ENCODE results near the gene ZNF544.
"Not testable (repeated sequence)": the region's sequence is repeated elsewhere in the genome, so short reads cannot be mapped to it uniquely, and the experiment has no call there.

ZNF544 gene

DNA sequence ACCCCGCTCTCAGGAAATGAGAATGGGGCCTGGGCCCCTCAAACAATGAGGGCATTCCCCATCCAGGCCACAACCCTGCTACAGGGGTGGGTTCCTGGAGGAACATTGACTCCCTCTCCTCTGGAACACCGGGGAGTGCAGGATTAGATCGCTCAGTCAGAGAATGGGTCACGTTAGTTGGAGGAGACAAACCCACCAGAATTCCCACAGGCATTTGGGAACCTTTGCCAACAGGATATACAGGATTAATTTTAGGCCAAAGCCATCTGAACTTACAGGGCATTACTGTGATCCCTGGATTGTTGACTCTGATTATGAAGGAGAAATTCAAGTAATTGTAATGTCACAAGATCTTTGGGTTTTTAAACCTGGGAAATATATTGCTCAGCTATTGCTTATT is 79.0 kb downstream of the ZNF544 start:
- TF ChIP-seq ISL1 (CRISPR knock-in tag; IDR thresholded peaks at IDR 0.05) (no peak), GLIS3 (CRISPR knock-in tag; IDR thresholded peaks at IDR 0.05) (no peak), PPARA (CRISPR knock-in tag; IDR thresholded peaks at IDR 0.05; ENCODE audit: borderline replicate concordance) (no peak), ZNF70 (CRISPR knock-in tag; IDR thresholded peaks at IDR 0.05) (no peak), ZNF565 (CRISPR knock-in tag; conservative IDR thresholded peaks at IDR 0.05; ENCODE audit: low read depth) (no peak), SNAI2 (CRISPR knock-in tag; IDR thresholded peaks at IDR 0.05) (no peak), ZC3H10 (CRISPR knock-in tag; IDR thresholded peaks at IDR 0.05) (no peak), ZFP30 (CRISPR knock-in tag; IDR thresholded peaks at IDR 0.05) (no peak)
- TF ChIP-seq, protein P1, sequence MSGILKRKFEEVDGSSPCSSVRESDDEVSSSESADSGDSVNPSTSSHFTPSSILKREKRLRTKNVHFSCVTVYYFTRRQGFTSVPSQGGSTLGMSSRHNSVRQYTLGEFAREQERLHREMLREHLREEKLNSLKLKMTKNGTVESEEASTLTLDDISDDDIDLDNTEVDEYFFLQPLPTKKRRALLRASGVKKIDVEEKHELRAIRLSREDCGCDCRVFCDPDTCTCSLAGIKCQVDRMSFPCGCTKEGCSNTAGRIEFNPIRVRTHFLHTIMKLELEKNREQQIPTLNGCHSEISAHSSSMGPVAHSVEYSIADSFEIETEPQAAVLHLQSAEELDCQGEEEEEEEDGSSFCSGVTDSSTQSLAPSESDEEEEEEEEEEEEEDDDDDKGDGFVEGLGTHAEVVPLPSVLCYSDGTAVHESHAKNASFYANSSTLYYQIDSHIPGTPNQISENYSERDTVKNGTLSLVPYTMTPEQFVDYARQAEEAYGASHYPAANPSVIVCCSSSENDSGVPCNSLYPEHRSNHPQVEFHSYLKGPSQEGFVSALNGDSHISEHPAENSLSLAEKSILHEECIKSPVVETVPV (CRISPR knock-in tag; IDR thresholded peaks at IDR 0.05) = no peak
- TF ChIP-seq, protein P2, sequence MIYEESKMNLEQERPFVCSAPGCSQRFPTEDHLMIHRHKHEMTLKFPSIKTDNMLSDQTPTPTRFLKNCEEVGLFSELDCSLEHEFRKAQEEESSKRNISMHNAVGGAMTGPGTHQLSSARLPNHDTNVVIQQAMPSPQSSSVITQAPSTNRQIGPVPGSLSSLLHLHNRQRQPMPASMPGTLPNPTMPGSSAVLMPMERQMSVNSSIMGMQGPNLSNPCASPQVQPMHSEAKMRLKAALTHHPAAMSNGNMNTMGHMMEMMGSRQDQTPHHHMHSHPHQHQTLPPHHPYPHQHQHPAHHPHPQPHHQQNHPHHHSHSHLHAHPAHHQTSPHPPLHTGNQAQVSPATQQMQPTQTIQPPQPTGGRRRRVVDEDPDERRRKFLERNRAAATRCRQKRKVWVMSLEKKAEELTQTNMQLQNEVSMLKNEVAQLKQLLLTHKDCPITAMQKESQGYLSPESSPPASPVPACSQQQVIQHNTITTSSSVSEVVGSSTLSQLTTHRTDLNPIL (CRISPR knock-in tag; IDR thresholded peaks at IDR 0.05; ENCODE audit: low read depth) = no peak
- TF ChIP-seq, protein P3, sequence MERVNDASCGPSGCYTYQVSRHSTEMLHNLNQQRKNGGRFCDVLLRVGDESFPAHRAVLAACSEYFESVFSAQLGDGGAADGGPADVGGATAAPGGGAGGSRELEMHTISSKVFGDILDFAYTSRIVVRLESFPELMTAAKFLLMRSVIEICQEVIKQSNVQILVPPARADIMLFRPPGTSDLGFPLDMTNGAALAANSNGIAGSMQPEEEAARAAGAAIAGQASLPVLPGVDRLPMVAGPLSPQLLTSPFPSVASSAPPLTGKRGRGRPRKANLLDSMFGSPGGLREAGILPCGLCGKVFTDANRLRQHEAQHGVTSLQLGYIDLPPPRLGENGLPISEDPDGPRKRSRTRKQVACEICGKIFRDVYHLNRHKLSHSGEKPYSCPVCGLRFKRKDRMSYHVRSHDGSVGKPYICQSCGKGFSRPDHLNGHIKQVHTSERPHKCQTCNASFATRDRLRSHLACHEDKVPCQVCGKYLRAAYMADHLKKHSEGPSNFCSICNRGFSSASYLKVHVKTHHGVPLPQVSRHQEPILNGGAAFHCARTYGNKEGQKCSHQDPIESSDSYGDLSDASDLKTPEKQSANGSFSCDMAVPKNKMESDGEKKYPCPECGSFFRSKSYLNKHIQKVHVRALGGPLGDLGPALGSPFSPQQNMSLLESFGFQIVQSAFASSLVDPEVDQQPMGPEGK (CRISPR knock-in tag; IDR thresholded peaks at IDR 0.05; ENCODE audit: borderline replicate concordance) = no peak
- ATAC-seq = no peak

DNA sequence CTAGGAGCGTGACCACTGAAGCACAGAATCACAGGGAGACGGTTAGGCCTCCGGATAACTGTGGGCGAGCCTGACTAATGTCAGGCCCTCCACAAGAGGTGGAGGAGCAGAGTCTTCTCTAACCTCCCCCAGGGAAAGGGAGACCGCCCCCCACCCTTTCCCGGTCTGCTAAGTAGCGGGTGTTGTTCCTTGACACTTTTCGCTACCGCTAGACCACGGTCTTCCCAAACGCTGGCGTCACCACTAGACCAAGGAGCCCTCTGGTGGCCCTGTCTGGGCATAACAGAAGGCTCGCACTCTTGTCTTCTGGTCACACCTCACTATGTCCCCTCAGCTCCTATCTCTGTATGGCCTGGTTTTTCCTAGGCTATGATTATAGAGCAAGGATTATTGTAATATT is 82.0 kb downstream of the ZNF544 start:
- ATAC-seq = not testable (repeated sequence)

DNA sequence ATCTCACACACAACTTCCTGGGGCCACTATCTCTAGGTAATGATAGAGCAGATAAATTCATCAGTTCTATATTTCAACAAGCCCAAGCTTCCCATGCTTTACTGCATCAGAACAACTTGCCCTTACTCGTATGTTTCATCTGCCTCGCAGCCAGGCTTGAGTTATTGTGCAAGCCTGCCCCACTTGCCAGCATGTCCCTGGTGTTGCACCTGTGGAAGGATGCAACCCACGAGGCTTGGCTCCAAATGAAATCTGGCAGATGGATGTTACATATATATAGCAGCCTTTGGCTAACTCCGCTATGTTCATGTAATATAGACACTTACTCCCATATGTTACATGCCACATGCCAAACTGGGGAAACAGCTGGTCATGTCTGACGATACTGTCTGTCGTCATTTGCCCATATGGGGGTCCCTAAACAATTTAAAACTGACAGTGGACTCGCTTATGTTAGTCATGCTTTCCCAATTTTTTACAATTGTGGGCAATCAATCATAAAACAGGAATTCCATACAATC is 82.7 kb downstream of the ZNF544 start:
- no peak for ATAC-seq
- no peak for TF ChIP-seq ZNF8 (CRISPR knock-in tag; IDR thresholded peaks at IDR 0.05)
- TF ChIP-seq ZFP30 (CRISPR knock-in tag; IDR thresholded peaks at IDR 0.05) = no peak
- TF ChIP-seq, protein P1 (CRISPR knock-in tag; IDR thresholded peaks at IDR 0.05) = no peak
- TF ChIP-seq, protein P4, sequence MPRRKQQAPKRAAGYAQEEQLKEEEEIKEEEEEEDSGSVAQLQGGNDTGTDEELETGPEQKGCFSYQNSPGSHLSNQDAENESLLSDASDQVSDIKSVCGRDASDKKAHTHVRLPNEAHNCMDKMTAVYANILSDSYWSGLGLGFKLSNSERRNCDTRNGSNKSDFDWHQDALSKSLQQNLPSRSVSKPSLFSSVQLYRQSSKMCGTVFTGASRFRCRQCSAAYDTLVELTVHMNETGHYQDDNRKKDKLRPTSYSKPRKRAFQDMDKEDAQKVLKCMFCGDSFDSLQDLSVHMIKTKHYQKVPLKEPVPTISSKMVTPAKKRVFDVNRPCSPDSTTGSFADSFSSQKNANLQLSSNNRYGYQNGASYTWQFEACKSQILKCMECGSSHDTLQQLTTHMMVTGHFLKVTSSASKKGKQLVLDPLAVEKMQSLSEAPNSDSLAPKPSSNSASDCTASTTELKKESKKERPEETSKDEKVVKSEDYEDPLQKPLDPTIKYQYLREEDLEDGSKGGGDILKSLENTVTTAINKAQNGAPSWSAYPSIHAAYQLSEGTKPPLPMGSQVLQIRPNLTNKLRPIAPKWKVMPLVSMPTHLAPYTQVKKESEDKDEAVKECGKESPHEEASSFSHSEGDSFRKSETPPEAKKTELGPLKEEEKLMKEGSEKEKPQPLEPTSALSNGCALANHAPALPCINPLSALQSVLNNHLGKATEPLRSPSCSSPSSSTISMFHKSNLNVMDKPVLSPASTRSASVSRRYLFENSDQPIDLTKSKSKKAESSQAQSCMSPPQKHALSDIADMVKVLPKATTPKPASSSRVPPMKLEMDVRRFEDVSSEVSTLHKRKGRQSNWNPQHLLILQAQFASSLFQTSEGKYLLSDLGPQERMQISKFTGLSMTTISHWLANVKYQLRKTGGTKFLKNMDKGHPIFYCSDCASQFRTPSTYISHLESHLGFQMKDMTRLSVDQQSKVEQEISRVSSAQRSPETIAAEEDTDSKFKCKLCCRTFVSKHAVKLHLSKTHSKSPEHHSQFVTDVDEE (CRISPR knock-in tag; IDR thresholded peaks at IDR 0.05) = no peak
- TF ChIP-seq TOX (CRISPR knock-in tag; IDR thresholded peaks at IDR 0.05; ENCODE audit: borderline replicate concordance) = no peak
- no peak for TF ChIP-seq ZFP3 (CRISPR knock-in tag; IDR thresholded peaks at IDR 0.05)
- TF ChIP-seq, protein P2 (CRISPR knock-in tag; IDR thresholded peaks at IDR 0.05; ENCODE audit: low read depth) = no peak
- no peak for TF ChIP-seq GLIS3 (CRISPR knock-in tag; IDR thresholded peaks at IDR 0.05)

Measured in SK-N-SH treated with all-trans-retinoic acid at 6 μM for 48 hours (cell line).